Left renal pelvis (tissue), 4 donors: ENCODE measurements around the gene PAX2. TPM values are rescaled to one million over a fixed set of nuclear protein-coding genes. Genes with fewer than 3 reads are reported as not detected.

ENCODE experiments used
- DNase-seq, 4 donors: peaks; one replicate each; pipeline ENCODE4 v3.0.0-alpha.2; 2013; ENCODE audit warnings: low read depth in 4 of 4, low spot score in 3 of 4
- polyA plus RNA-seq, 4 donors: library from polyadenylated mRNA; unstranded; fragments of 120-200 nt; gene quantifications; one replicate each; pipeline ENCODE4 v1.2.1, GENCODE V29; 2013; ENCODE audit not compliant: insufficient read length in 4 of 4

The PAX2 gene
- polyA plus RNA-seq, 4 donors, result 20.2 to 237 (median 161) TPM

DNA sequence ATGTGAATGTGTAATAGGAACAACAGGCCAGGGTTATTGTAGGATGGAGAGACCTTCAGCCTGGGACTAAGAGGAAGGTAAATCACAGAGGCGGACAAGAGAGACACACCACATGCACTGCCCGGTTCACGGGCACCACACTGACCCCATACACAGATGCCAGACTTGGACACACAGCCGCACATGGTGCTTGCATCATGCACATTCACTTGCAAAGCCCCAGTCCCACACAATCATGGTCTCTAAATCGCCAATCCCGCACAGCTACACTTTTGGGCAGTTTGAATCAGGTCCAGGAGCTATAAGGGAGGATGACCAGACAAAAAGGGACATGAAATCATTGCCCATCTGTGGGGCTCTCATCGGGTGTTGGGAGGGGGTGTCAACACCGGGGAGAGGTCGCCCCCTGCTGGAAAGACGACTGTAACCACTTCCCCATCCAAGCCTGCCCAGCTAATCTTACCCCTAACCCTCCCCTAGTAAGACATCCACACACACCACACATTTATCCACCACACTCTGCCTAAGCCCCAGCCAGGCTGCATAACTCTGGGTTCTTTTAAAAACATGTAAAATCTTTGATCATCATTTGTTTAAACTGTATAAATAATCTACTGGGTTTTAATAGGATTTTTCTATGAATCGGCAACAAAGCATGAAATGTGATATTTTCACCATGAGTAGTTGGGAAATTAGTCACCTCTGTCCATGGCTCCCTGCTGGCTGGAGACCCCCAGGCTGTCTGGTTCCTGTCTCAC is 126.8 kb downstream of the PAX2 start:
- DNase-seq, result peak in 1 of 4 donors; percentile 50

DNA sequence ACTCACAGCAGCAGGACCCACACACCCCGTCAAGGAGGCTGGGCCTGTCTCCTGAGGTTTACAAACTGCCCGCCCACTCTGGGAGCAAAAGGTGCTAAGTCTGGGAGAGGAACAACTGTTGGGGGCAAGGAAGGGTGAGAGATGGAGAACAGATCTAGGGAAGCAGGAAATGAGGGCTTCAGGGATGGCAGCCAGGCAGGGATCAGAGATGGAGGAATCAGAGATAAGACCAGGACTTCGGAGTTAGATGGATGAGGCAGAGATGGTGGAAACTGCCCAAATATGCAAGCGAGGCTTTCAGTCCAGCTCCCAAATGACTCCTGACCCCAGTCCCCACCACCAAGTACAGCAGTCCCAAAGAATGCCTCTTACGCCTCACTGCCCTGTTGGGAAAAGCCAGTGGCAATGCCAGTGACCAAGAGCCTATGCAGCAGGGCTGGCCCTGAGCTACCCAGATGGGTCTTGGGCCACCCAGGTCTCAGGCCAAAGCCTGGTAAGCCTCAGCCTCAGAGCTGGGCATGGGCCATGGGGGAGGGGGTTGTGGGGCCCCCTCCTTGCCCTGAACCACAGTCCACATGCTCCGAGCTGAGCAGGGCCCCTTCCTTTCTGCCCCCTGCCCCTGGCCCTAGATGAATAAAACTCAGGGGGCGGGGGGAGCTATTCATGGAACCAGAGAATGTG is 127.9 kb downstream of the PAX2 start:
- DNase-seq, result no peak

- DNase-seq, result no peak
Measured at GRCh38 chr10:100873827-100874326, 128.5 kb downstream of the PAX2 start.

DNA sequence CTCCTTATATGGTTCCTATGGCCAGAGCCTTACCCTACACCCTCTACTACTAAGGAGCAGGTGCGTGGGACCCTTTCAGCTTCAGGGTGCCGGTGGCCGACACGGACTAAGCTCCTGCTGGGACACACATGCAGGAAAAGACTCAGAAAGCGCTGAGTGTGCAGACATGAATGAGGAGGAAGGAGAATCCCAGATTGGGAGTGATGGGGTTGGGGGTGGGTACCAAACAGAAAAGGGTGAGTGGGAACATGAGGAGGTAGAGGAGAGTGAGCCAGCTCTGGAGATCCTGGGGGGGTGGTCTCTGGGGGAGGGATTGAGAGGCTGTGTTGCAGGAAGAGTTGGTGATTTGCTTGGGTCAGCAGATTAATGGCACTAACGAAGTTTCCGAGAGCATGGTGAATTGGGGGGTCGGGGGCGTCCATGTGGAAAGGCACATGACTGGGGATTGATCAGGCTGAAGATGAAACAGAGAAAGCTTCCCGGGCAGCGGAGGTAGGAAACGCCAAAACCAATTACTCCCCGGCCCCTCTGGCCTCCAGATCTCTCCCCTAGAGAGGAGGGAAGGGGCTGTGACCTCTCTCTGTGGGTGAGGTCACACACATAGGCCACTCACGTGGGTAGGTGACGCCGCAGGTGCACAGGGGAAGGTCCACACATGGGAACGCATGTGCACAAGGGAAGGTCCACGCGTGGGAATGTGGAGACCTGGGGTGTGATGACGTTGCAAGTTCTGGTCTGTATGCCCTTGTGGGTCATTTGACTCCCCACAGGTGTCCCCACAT is 129.5 kb downstream of the PAX2 start:
- DNase-seq, result no peak

- no peak for DNase-seq
Measured at GRCh38 chr10:100875484-100876166, 130.2 kb downstream of the PAX2 start.

- no peak for DNase-seq
Measured at GRCh38 chr10:100876585-100877460, 131.4 kb downstream of the PAX2 start.

DNA sequence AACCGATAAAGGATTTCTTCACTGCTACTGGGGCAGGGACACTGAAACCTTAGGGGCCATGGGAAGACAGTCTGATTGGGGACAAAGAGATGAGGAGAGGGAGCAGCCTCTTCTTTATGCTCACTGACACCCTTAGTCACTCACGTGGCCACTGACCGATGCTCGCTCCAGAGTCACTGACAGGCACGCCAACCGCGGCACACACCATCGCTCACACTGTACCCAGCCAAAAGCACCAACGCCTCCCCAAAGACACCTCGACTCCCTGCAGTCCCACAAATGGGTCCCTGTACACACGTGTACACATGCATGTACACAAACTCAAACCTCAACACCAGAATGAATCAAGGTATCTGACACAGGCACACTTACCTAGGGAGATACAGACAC is 132.1 kb downstream of the PAX2 start:
- no peak for DNase-seq

DNA sequence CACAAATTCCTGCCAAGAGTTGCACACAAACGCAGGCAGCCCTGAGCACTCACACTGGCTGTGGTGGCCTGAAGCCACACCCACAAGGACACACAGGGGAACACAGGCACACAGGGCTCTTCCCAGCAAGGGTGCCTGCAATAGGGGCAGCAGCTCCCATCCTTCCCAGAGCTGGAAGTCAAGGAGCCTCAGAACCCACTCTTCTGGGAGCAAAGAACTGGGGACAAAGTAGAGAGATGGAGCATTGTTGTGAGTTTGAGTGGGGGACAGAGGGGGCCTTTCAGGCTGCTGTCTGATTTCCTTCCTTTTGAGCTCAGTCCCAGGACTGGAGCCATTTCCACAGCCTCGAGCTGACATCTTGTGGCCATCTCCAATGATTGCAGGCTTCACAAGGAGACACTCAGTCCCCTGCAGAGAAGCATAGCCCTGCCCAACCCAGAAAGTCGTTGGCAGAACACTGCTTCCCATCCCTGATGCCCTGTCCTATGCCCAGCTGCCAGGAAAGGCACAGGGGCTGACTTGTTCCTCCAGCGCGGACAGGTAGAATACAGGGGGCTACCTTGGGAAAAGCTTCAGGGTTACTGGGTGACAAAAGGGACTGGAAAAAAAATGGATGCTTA is 133.0 kb downstream of the PAX2 start:
- DNase-seq, result peak in 2 of 4 donors; percentile 51 to 67

Other genes starting within 250 kb of the PAX2 start
- 10 to 100 TPM; 13.3 to 29.2 (median 19.0) TPM for gene SEC31B, start 225.7 kb upstream of the PAX2 start, polyA plus RNA-seq
- 100 to 1,000 TPM; 119 to 211 (median 156) TPM for gene NDUFB8, start 215.7 kb upstream of the PAX2 start, polyA plus RNA-seq
- 10 to 100 TPM; 31.3 to 41.7 (median 39.3) TPM for gene HIF1AN, start 209.6 kb upstream of the PAX2 start, polyA plus RNA-seq
- gene SLF2, start 167.4 kb downstream of the PAX2 start, polyA plus RNA-seq, result 10 to 100 TPM; 31.4 to 47.1 (median 34.5) TPM
- 10 to 100 TPM; 14.8 to 53.8 (median 45.3) TPM for gene SEMA4G, start 223.9 kb downstream of the PAX2 start, polyA plus RNA-seq
- 100 to 1,000 TPM in 1 of 4 donors, 10 to 100 TPM in 3; 71.4 to 116 (median 92.1) TPM for gene MRPL43, start 241.9 kb downstream of the PAX2 start, polyA plus RNA-seq
- 10 to 100 TPM in 3 of 4 donors, 1 to 10 TPM in 1; 9.6 to 15.9 (median 15.4) TPM for gene TWNK, start 242.0 kb downstream of the PAX2 start, polyA plus RNA-seq